ENCODE measurements around the gene AZU1.

AZU1 gene

GRCh38 chr19:805600-806550, 21.8 kb upstream of the AZU1 start:
- H3K4me1 ChIP-seq (ENCODE audit: control insufficient read depth, insufficient read depth, low read length) = peaks cover 22% of the 10 kb centered on the region
- H3K9me3 ChIP-seq (replicated peaks; ENCODE audit: low read length) = no peaks in the 10 kb centered on the region
- no peaks in the 10 kb centered on the region for H3K27me3 ChIP-seq (ENCODE audit: control insufficient read depth, insufficient read depth, low read length)
- H3K36me3 ChIP-seq (ENCODE audit: insufficient read depth, low read length) = peaks cover 93% of the 10 kb centered on the region
- no peak overlapping the region for H3K4me3 ChIP-seq (ENCODE audit: low read length)
- H3K9ac ChIP-seq (ENCODE audit: low read depth, low read length) = no peak overlapping the region
- no peak overlapping the region for H3K4me2 ChIP-seq (ENCODE audit: low read length)

- H3K4me2 ChIP-seq (ENCODE audit: low read length) = no peak overlapping the region
- H3K27me3 ChIP-seq (ENCODE audit: control insufficient read depth, insufficient read depth, low read length) = no peaks in the 10 kb centered on the region
- no peak overlapping the region for H3K4me3 ChIP-seq (ENCODE audit: low read length)
- peaks cover 12% of the 10 kb centered on the region for H3K4me1 ChIP-seq (ENCODE audit: control insufficient read depth, insufficient read depth, low read length)
- no peaks in the 10 kb centered on the region for H3K9me3 ChIP-seq (replicated peaks; ENCODE audit: low read length)
- H3K36me3 ChIP-seq (ENCODE audit: insufficient read depth, low read length) = peaks cover 94% of the 10 kb centered on the region
- H3K9ac ChIP-seq (ENCODE audit: low read depth, low read length) = no peak overlapping the region
These were observed 20.7 kb upstream of the AZU1 start for GRCh38 chr19:806815-807421.

DNA sequence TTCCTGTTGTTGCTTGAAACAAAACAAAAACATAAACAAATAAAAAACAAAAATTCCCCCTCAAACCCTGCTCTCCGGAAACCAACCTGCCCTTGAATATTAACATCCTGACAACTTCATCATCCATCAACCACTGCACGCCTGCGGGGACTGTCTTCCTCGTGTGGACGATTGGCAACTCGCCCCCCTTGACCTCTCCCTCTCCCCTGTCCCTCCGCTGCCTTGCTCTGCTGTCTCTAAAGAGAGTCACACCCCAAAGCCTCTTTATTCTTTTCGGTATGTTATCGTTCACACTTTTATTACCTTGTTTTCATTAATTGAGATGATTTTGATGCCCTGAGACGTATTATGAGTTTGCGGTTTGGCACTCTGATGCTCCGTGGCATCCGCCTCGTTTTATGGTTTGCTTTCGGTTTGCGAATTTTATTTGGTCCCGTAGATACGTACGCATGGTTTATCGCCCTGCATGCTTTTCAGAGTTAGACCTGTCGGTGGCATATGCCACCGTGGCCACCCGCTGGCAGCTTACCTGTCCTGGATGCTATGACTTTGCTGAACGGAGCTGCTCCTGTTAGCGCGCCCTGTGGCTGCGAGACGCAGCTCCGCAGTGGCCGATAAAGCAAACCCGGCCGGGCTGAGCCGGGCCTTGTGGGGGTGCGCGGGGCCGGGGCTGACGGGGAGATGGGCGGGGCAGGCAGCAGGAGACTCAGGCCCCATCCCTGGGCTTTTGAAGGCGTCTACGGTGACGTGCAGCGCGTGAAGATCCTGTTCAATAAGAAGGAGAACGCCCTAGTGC, 19.8 kb upstream of the AZU1 start:
- Histone ChIP-seq H3K27me3 (ENCODE audit: control insufficient read depth, insufficient read depth, low read length) (no peaks in the 10 kb centered on the region), H3K9ac (ENCODE audit: low read depth, low read length) (no peak overlapping the region), H3K36me3 (ENCODE audit: insufficient read depth, low read length) (peaks cover 91% of the 10 kb centered on the region), H3K4me2 (ENCODE audit: low read length) (no peak overlapping the region), H3K4me3 (ENCODE audit: low read length) (no peak overlapping the region), H3K4me1 (ENCODE audit: control insufficient read depth, insufficient read depth, low read length) (peaks cover 3% of the 10 kb centered on the region), H3K9me3 (replicated peaks; ENCODE audit: low read length) (no peaks in the 10 kb centered on the region)

DNA sequence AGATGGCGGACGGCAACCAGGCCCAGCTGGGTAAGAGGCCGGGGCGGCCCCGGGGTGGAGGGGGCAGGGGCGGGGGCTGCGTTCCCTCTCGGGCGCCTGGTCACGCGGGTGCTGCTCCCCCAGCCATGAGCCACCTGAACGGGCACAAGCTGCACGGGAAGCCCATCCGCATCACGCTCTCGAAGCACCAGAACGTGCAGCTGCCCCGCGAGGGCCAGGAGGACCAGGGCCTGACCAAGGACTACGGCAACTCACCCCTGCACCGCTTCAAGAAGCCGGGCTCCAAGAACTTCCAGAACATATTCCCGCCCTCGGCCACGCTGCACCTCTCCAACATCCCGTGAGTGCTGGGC, 19.2 kb upstream of the AZU1 start:
- Histone ChIP-seq H3K27me3 (ENCODE audit: control insufficient read depth, insufficient read depth, low read length) (no peaks in the 10 kb centered on the region), H3K4me3 (ENCODE audit: low read length) (no peak overlapping the region), H3K9ac (ENCODE audit: low read depth, low read length) (no peak overlapping the region), H3K36me3 (ENCODE audit: insufficient read depth, low read length) (peaks cover 91% of the 10 kb centered on the region), H3K4me2 (ENCODE audit: low read length) (no peak overlapping the region), H3K9me3 (replicated peaks; ENCODE audit: low read length) (no peaks in the 10 kb centered on the region), H3K4me1 (ENCODE audit: control insufficient read depth, insufficient read depth, low read length) (no peaks in the 10 kb centered on the region)

GRCh38 chr19:810077-810855, 17.4 kb upstream of the AZU1 start:
- no peaks in the 10 kb centered on the region for H3K4me1 ChIP-seq (ENCODE audit: control insufficient read depth, insufficient read depth, low read length)
- no peak overlapping the region for H3K9ac ChIP-seq (ENCODE audit: low read depth, low read length)
- H3K36me3 ChIP-seq (ENCODE audit: insufficient read depth, low read length) = peaks cover 81% of the 10 kb centered on the region
- no peak overlapping the region for H3K4me3 ChIP-seq (ENCODE audit: low read length)
- no peak overlapping the region for H3K4me2 ChIP-seq (ENCODE audit: low read length)
- H3K9me3 ChIP-seq (replicated peaks; ENCODE audit: low read length) = no peaks in the 10 kb centered on the region
- no peaks in the 10 kb centered on the region for H3K27me3 ChIP-seq (ENCODE audit: control insufficient read depth, insufficient read depth, low read length)

GRCh38 chr19:810883-811489, 16.7 kb upstream of the AZU1 start:
- H3K4me1 ChIP-seq (ENCODE audit: control insufficient read depth, insufficient read depth, low read length) = no peaks in the 10 kb centered on the region
- H3K27me3 ChIP-seq (ENCODE audit: control insufficient read depth, insufficient read depth, low read length) = no peaks in the 10 kb centered on the region
- H3K9me3 ChIP-seq (replicated peaks; ENCODE audit: low read length) = no peaks in the 10 kb centered on the region
- no peak overlapping the region for H3K4me2 ChIP-seq (ENCODE audit: low read length)
- H3K4me3 ChIP-seq (ENCODE audit: low read length) = no peak overlapping the region
- H3K36me3 ChIP-seq (ENCODE audit: insufficient read depth, low read length) = peaks cover 79% of the 10 kb centered on the region
- H3K9ac ChIP-seq (ENCODE audit: low read depth, low read length) = no peak overlapping the region

DNA sequence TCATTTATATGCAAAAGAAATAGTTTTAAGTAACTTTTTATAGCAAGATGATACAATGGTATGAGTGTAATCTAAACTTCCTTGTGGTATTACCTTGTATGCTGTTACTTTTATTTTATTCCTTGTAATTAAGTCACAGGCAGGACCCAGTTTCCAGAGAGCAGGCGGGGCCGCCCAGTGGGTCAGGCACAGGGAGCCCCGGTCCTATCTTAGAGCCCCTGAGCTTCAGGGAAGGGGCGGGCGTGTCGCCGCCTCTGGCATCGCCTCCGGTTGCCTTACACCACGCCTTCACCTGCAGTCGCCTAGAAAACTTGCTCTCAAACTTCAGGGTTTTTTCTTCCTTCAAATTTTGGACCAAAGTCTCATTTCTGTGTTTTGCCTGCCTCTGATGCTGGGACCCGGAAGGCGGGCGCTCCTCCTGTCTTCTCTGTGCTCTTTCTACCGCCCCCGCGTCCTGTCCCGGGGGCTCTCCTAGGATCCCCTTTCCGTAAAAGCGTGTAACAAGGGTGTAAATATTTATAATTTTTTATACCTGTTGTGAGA, 16.1 kb upstream of the AZU1 start:
- Histone ChIP-seq H3K27me3 (ENCODE audit: control insufficient read depth, insufficient read depth, low read length) (no peaks in the 10 kb centered on the region), H3K4me3 (ENCODE audit: low read length) (no peak overlapping the region), H3K9me3 (replicated peaks; ENCODE audit: low read length) (no peaks in the 10 kb centered on the region), H3K4me2 (ENCODE audit: low read length) (no peak overlapping the region), H3K9ac (ENCODE audit: low read depth, low read length) (no peak overlapping the region), H3K4me1 (ENCODE audit: control insufficient read depth, insufficient read depth, low read length) (no peaks in the 10 kb centered on the region), H3K36me3 (ENCODE audit: insufficient read depth, low read length) (peaks cover 74% of the 10 kb centered on the region)

- no peak overlapping the region for H3K4me2 ChIP-seq (ENCODE audit: low read length)
- H3K27me3 ChIP-seq (ENCODE audit: control insufficient read depth, insufficient read depth, low read length) = no peaks in the 10 kb centered on the region
- H3K9ac ChIP-seq (ENCODE audit: low read depth, low read length) = no peak overlapping the region
- peaks cover 67% of the 10 kb centered on the region for H3K36me3 ChIP-seq (ENCODE audit: insufficient read depth, low read length)
- no peaks in the 10 kb centered on the region for H3K9me3 ChIP-seq (replicated peaks; ENCODE audit: low read length)
- H3K4me3 ChIP-seq (ENCODE audit: low read length) = no peak overlapping the region
- no peaks in the 10 kb centered on the region for H3K4me1 ChIP-seq (ENCODE audit: control insufficient read depth, insufficient read depth, low read length)
These were observed 15.4 kb upstream of the AZU1 start for GRCh38 chr19:812049-812746.

DNA sequence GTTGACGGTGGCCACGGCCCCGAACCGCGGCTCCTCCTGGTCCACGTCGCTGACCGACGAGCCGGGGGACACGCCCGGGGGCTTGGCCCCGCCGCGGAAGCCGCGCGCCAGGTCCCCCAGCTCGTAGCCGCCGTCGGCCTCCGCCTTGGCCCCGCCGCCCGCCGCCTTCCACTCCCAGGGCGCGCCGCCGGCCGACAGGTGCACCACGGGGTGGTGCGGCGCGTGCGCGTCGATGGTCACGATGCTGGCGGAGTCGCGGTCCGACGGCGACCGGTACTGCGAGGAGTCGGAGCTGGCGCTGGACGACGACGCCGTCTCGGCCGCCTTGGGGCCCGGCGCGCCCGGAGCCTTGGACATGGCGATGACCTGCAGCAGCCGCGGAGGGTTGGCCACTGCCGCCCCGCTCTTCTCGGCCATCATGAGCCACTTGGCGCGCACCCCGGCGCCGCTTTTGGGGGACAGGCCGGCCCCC, 14.9 kb upstream of the AZU1 start:
- H3K4me1 ChIP-seq (ENCODE audit: control insufficient read depth, insufficient read depth, low read length) = no peaks in the 10 kb centered on the region
- no peak overlapping the region for H3K4me3 ChIP-seq (ENCODE audit: low read length)
- no peak overlapping the region for H3K4me2 ChIP-seq (ENCODE audit: low read length)
- no peak overlapping the region for H3K9ac ChIP-seq (ENCODE audit: low read depth, low read length)
- H3K36me3 ChIP-seq (ENCODE audit: insufficient read depth, low read length) = peaks cover 62% of the 10 kb centered on the region
- H3K9me3 ChIP-seq (replicated peaks; ENCODE audit: low read length) = no peaks in the 10 kb centered on the region
- H3K27me3 ChIP-seq (ENCODE audit: control insufficient read depth, insufficient read depth, low read length) = no peaks in the 10 kb centered on the region

Data from skeletal muscle satellite cell (primary cell).